Measurements from ENCODE around the gene SCAMP4.

GRCh38 chr19:1874554-1875185, 30.5 kb upstream of the SCAMP4 start:
- TF ChIP-seq CTCF (IDR thresholded peaks at IDR 0.05; ENCODE audit: poor library complexity) (no peak), EZH2phosphoT487 (IDR thresholded peaks at IDR 0.05; ENCODE audit: low read depth, severe bottlenecking, unreplicated experiment) (no peak), EZH2 (IDR thresholded peaks at IDR 0.05; ENCODE audit: borderline replicate concordance) (no peak)

Data from hepatocyte (in vitro differentiated cells).